Measurements from ENCODE around the gene MIPOL1.
"Not testable (repeated sequence)": the region's sequence is repeated elsewhere in the genome, so short reads cannot be mapped to it uniquely, and the experiment has no call there.

Gene MIPOL1

GRCh38 chr14:37551119-37551518 is 353.4 kb downstream of the MIPOL1 start:
- DNase-seq (no peak), ATAC-seq (replicated peaks) (no peak)
- Mint-ChIP-seq H3K4me1 (ENCODE audit: low read depth in 2 of 2) (no peaks in the 10 kb centered on the region), H3K4me3 (no peak overlapping the region), H3K27ac (no peak overlapping the region), H3K36me3 (ENCODE audit: insufficient read depth) (no peaks in the 10 kb centered on the region), H3K27me3 (no peaks in the 10 kb centered on the region), H3K9me3 (peaks cover 4 to 8% of the 10 kb centered on the region in 2 donors)

GRCh38 chr14:37553935-37554550 is 356.3 kb downstream of the MIPOL1 start:
- ATAC-seq (replicated peaks) (no peak), DNase-seq (no peak)
- Mint-ChIP-seq H3K27ac (no peak overlapping the region), H3K27me3 (no peaks in the 10 kb centered on the region), H3K36me3 (ENCODE audit: insufficient read depth) (no peaks in the 10 kb centered on the region), H3K9me3 (peaks cover 6 to 22% of the 10 kb centered on the region in 2 donors), H3K4me3 (no peak overlapping the region), H3K4me1 (ENCODE audit: low read depth in 2 of 2) (no peaks in the 10 kb centered on the region)

- H3K27me3 Mint-ChIP-seq; DNase-seq; H3K4me3 Mint-ChIP-seq; H3K4me1 Mint-ChIP-seq (ENCODE audit: low read depth in 2 of 2); H3K36me3 Mint-ChIP-seq (ENCODE audit: insufficient read depth); ATAC-seq (replicated peaks); H3K27ac Mint-ChIP-seq: not testable (repeated sequence)
- peaks cover 6 to 25% of the 10 kb centered on the region in 2 donors for H3K9me3 Mint-ChIP-seq
Measured at GRCh38 chr14:37555596-37555995, 357.9 kb downstream of the MIPOL1 start.

GRCh38 chr14:37558740-37559139 is 361.0 kb downstream of the MIPOL1 start:
- H3K27ac Mint-ChIP-seq: no peak overlapping the region
- no peaks in the 10 kb centered on the region for H3K27me3 Mint-ChIP-seq
- H3K9me3 Mint-ChIP-seq: peaks cover 6 to 24% of the 10 kb centered on the region in 2 donors
- no peaks in the 10 kb centered on the region for H3K36me3 Mint-ChIP-seq (ENCODE audit: insufficient read depth)
- no peaks in the 10 kb centered on the region for H3K4me1 Mint-ChIP-seq (ENCODE audit: low read depth in 2 of 2)
- DNase-seq: no peak
- ATAC-seq (replicated peaks): no peak
- no peak overlapping the region for H3K4me3 Mint-ChIP-seq

GRCh38 chr14:37559386-37559785 is 361.6 kb downstream of the MIPOL1 start:
- H3K27me3 Mint-ChIP-seq: no peaks in the 10 kb centered on the region
- DNase-seq: no peak
- ATAC-seq (replicated peaks): no peak
- H3K27ac Mint-ChIP-seq: no peak overlapping the region
- H3K36me3 Mint-ChIP-seq (ENCODE audit: insufficient read depth): no peaks in the 10 kb centered on the region
- peaks cover 2 to 18% of the 10 kb centered on the region in 2 donors for H3K9me3 Mint-ChIP-seq
- H3K4me3 Mint-ChIP-seq: no peak overlapping the region
- no peaks in the 10 kb centered on the region for H3K4me1 Mint-ChIP-seq (ENCODE audit: low read depth in 2 of 2)

- peaks cover 0 to 7% of the 10 kb centered on the region in 2 donors for H3K9me3 Mint-ChIP-seq
- DNase-seq (no peak), ATAC-seq (replicated peaks) (no peak)
- H3K4me1 Mint-ChIP-seq (ENCODE audit: low read depth in 2 of 2): no peaks in the 10 kb centered on the region
- H3K27ac Mint-ChIP-seq: no peak overlapping the region
- no peak overlapping the region for H3K4me3 Mint-ChIP-seq
- H3K27me3 Mint-ChIP-seq: no peaks in the 10 kb centered on the region
- no peaks in the 10 kb centered on the region for H3K36me3 Mint-ChIP-seq (ENCODE audit: insufficient read depth)
Measured at GRCh38 chr14:37563189-37563588, 365.5 kb downstream of the MIPOL1 start.

DNA sequence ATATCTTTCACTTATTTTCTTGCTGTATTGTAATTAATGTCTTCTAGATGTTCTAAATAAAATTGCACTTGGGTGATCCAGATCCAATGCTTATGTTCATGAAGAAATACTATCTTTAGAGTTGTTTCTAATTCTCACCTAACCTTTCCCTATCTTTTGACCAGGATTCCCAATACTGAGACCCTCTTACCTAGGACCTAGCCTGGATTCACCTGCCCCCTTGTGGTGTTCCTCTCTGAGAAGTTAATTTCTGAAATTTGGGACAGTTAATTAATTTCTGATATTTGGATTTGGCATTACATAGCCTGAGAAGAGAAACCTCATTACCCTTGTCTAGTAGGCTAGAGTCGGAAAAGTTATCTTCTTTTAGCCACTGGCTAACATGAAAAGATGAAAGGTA is 367.8 kb downstream of the MIPOL1 start:
- Mint-ChIP-seq H3K4me3 (no peak overlapping the region), H3K9me3 (no peaks in the 10 kb centered on the region), H3K36me3 (ENCODE audit: insufficient read depth) (no peaks in the 10 kb centered on the region), H3K27ac (no peak overlapping the region), H3K27me3 (no peaks in the 10 kb centered on the region), H3K4me1 (ENCODE audit: low read depth in 2 of 2) (no peaks in the 10 kb centered on the region)
- ATAC-seq (replicated peaks) (no peak), DNase-seq (no peak)

DNA sequence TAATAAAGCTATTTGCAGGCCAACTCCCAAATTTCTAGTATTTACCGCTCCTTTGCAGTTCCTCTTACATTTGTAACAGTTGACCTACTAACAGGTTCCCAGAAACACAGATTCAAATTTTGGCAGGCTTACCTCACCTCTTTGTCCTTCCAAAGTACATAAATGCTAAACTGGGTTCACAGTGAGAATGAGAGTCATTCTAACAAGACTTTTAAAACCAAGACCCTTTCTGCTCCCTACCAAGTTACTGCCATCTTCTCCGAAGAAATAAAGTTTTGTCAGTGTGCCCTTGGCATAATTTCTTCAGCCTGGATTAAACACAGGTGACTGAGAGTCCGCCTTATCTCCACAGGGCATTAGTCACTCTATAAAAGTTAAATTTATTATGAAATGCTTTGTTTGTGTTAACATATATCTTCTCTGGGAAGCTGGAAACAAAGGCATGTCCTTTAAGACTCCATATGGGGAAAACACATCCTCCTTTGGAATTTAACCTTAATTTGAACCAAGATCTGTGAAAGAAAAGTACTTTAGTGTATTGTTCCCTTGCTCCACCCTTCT is 369.2 kb downstream of the MIPOL1 start:
- DNase-seq (no peak), ATAC-seq (replicated peaks) (no peak)
- Mint-ChIP-seq H3K27me3 (no peaks in the 10 kb centered on the region), H3K4me3 (no peak overlapping the region), H3K4me1 (ENCODE audit: low read depth in 2 of 2) (no peaks in the 10 kb centered on the region), H3K27ac (no peak overlapping the region), H3K9me3 (peaks cover 0 to 2% of the 10 kb centered on the region in 2 donors), H3K36me3 (ENCODE audit: insufficient read depth) (no peaks in the 10 kb centered on the region)

GRCh38 chr14:37569729-37570128 is 372.0 kb downstream of the MIPOL1 start:
- H3K4me1 Mint-ChIP-seq (ENCODE audit: low read depth in 2 of 2): no peaks in the 10 kb centered on the region
- ATAC-seq (replicated peaks): no peak
- no peak overlapping the region for H3K4me3 Mint-ChIP-seq
- no peak for DNase-seq
- no peak overlapping the region for H3K27ac Mint-ChIP-seq
- no peaks in the 10 kb centered on the region for H3K36me3 Mint-ChIP-seq (ENCODE audit: insufficient read depth)
- H3K9me3 Mint-ChIP-seq: peaks cover 0 to 3% of the 10 kb centered on the region in 2 donors
- no peaks in the 10 kb centered on the region for H3K27me3 Mint-ChIP-seq

DNA sequence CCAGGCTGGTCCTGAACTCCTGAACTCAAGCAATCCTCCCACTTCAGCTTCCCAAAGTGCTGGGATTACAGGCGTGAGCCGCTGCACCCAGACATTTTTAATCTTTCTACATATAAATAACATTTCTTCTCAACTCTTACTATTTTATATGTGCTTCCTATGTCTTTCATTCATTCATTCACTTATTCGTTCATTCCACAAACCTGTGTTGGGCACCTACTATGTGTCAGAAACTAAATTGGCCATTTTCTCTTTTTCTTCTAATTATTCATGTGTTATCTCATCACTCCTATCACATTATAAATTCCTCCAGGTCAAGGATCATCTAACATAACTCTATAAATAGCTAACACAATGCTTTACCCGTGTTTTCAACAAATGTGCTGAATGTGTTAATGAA is 373.7 kb downstream of the MIPOL1 start:
- no peaks in the 10 kb centered on the region for H3K4me1 Mint-ChIP-seq (ENCODE audit: low read depth in 2 of 2)
- peaks cover 0 to 3% of the 10 kb centered on the region in 2 donors for H3K9me3 Mint-ChIP-seq
- no peak for ATAC-seq (replicated peaks)
- no peaks in the 10 kb centered on the region for H3K27me3 Mint-ChIP-seq
- no peak overlapping the region for H3K27ac Mint-ChIP-seq
- H3K36me3 Mint-ChIP-seq (ENCODE audit: insufficient read depth): no peaks in the 10 kb centered on the region
- no peak for DNase-seq
- H3K4me3 Mint-ChIP-seq: no peak overlapping the region

DNA sequence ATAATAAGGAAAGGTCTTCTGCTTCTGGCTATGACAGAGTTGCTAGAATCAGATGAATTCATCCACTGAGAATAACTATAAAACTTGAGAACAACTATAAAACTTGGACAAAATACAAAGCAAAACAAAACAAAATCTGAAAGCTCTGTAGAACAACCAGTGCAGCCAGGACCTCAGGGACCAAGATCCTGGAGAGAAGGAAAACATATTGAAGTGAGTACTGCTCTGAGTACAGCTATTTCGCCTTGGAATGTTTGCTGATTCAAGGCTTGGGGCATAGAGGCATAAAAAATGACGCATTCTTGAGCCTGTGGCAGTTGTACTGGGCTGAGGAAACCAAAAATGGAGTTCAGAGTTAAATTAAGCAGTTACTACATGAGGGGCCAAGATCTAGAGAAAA is 375.6 kb downstream of the MIPOL1 start:
- H3K27me3 Mint-ChIP-seq: no peaks in the 10 kb centered on the region
- ATAC-seq (replicated peaks): no peak
- no peaks in the 10 kb centered on the region for H3K4me1 Mint-ChIP-seq (ENCODE audit: low read depth in 2 of 2)
- no peaks in the 10 kb centered on the region for H3K36me3 Mint-ChIP-seq (ENCODE audit: insufficient read depth)
- H3K4me3 Mint-ChIP-seq: no peak overlapping the region
- H3K9me3 Mint-ChIP-seq: peaks cover 0 to 4% of the 10 kb centered on the region in 2 donors
- H3K27ac Mint-ChIP-seq: no peak overlapping the region
- DNase-seq: no peak

GRCh38 chr14:37579274-37579673 is 381.5 kb downstream of the MIPOL1 start:
- DNase-seq (no peak), ATAC-seq (replicated peaks) (no peak)
- H3K27ac Mint-ChIP-seq: no peak overlapping the region
- H3K27me3 Mint-ChIP-seq: no peaks in the 10 kb centered on the region
- peaks cover 3 to 14% of the 10 kb centered on the region in 2 donors for H3K9me3 Mint-ChIP-seq
- no peak overlapping the region for H3K4me3 Mint-ChIP-seq
- H3K4me1 Mint-ChIP-seq (ENCODE audit: low read depth in 2 of 2): no peaks in the 10 kb centered on the region
- H3K36me3 Mint-ChIP-seq (ENCODE audit: insufficient read depth): no peaks in the 10 kb centered on the region

DNA sequence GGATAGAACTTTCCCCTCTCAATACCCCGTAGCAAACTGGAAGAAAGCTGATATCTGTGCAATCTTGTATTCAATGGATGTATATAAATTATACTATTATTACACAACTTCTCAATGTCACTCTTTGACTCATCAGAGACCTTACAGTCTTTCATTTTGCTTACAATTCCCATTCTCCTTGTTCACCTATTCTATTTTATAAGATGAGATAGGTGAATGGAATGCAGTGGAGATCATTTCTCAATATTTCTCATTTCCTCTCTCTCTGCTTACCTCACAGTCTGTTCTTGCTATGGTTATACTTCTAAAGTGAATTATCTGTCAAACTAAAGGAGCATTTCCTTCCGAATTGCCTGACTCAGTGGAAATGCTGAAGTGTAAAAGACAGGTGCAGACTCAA is 382.4 kb downstream of the MIPOL1 start:
- Mint-ChIP-seq H3K9me3 (peaks cover 3 to 14% of the 10 kb centered on the region in 2 donors), H3K27ac (no peak overlapping the region), H3K36me3 (ENCODE audit: insufficient read depth) (no peaks in the 10 kb centered on the region), H3K4me1 (ENCODE audit: low read depth in 2 of 2) (no peaks in the 10 kb centered on the region), H3K27me3 (peaks cover 0 to 3% of the 10 kb centered on the region in 2 donors), H3K4me3 (no peak overlapping the region)
- DNase-seq: no peak
- no peak for ATAC-seq (replicated peaks)

- Mint-ChIP-seq H3K4me1 (ENCODE audit: low read depth in 2 of 2) (no peaks in the 10 kb centered on the region), H3K36me3 (ENCODE audit: insufficient read depth) (no peaks in the 10 kb centered on the region), H3K27ac (no peak overlapping the region), H3K27me3 (peaks cover 11 to 31% of the 10 kb centered on the region in 2 donors), H3K4me3 (no peak overlapping the region), H3K9me3 (peaks cover 0 to 14% of the 10 kb centered on the region in 2 donors)
- ATAC-seq (replicated peaks) (no peak), DNase-seq (no peak)
Measured at GRCh38 chr14:37583358-37584210, 385.8 kb downstream of the MIPOL1 start.
